ENCODE results near the gene ATG16L2. TPM values are rescaled to one million over a fixed set of nuclear protein-coding genes. Genes with fewer than 3 reads are reported as not detected.

ATG16L2 gene
- total and polyA plus RNA-seq, 2 donors (not counting 1 experiment from before 2014, with no cell fraction given): 212 to 350 TPM

- ChIA-PET CTCF (interaction anchor here (1.1 kb wide), 1 partner anchor 13 kb away, joined by 3 read pairs; no protein-coding TSS in a partner anchor), POLR2A (no interaction called here)
- no peaks in the 10 kb centered on the region for H3K27me3 ChIP-seq (replicated peaks in 1 of 4; ENCODE audit: control extremely low read depth in 1 of 4, control insufficient read depth in 3 of 4, insufficient read depth in 4 of 4, low read length in 3 of 4)
- peaks cover 24% of the 10 kb centered on the region in 2 donors for H3K4me1 ChIP-seq (ENCODE audit: control insufficient read depth in 2 of 2, insufficient read depth in 2 of 2, low read length in 2 of 2)
- H3K36me3 ChIP-seq (replicated peaks in 1 of 2; ENCODE audit: control extremely low read depth in 1 of 2, control insufficient read depth in 1 of 2, extremely low read depth in 1 of 2, insufficient read depth in 2 of 2, low read length in 1 of 2): no peaks in the 10 kb centered on the region
- Mint-ChIP-seq H3K4me3 (peak overlapping the region; percentile 75), H3K27ac (peak overlapping the region; percentile 59), H3K9me3 (ENCODE audit: insufficient read depth) (no peaks in the 10 kb centered on the region), H3K4me1 (peaks cover 33% of the 10 kb centered on the region), H3K27me3 (no peaks in the 10 kb centered on the region)
- 93% methylated on average over 3 of the region's 4 CpGs for WGBS (ENCODE audit: insufficient coverage)
- H3K9ac ChIP-seq (ENCODE audit: low read length): no peak overlapping the region
- peaks cover 28% of the 10 kb centered on the region for H3K79me2 ChIP-seq (ENCODE audit: control insufficient read depth, insufficient read depth, low read length)
- H3K4me3 ChIP-seq (ENCODE audit: control extremely low read depth in 1 of 5, extremely low read depth in 1 of 5, insufficient read depth in 1 of 5, low read depth in 2 of 5, low read length in 4 of 5): no peak overlapping the region
- TF ChIP-seq EZH2 (IDR thresholded peaks at IDR 0.05; ENCODE audit: borderline replicate concordance, insufficient read depth, low read depth, low read length, poor library complexity, severe bottlenecking) (no peak), CTCF (IDR thresholded peaks at IDR 0.05) (no peak)
- DNase-seq (no peak), ATAC-seq (ENCODE audit: low read depth) (no peak)
- no peak overlapping the region for H2AFZ ChIP-seq (ENCODE audit: insufficient read depth, low read depth, low read length, poor library complexity, severe bottlenecking)
- intact Hi-C loops (cut with micrococcal nuclease): no loop called here
- peak overlapping the region; percentile 100 for H3K4me2 ChIP-seq (replicated peaks; ENCODE audit: low read depth, low read length, poor library complexity, severe bottlenecking)
- no peaks in the 10 kb centered on the region for H3K9me3 ChIP-seq (ENCODE audit: control extremely low read depth in 1 of 3, control insufficient read depth in 2 of 3, insufficient read depth in 1 of 3, low read length in 2 of 3)
- H3K27ac ChIP-seq (ENCODE audit: low read length in 2 of 2): no peak overlapping the region
- H4K20me1 ChIP-seq (ENCODE audit: control insufficient read depth, insufficient read depth, low read length, poor library complexity, severe bottlenecking): peaks cover 17% of the 10 kb centered on the region
Measured at GRCh38 chr11:72779495-72780128, 34.6 kb upstream of the ATG16L2 start.
